ENCODE measurements around the gene KLF13.

KLF13 gene

DNA sequence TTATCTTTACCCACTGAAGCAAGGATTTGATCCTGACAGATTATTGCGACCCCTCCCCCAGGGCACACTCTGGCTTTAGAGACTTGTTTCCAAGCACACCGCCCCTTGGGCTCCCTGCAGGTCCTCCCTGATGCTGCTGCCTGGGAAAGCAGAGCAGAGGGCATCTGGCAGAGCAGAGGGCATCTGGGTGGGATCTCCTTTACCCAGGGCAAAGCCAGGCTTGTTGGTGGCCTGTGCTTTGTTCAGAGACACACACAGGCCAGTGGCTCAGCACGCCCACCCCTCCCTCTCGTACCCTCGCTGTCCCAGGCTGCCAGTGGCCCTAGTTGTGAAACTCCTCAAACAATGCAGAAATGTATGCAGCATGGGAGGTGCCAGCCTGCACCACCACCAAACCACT, 4.8 kb downstream of the KLF13 start:
- H3K4me3 ChIP-seq (ENCODE audit: control insufficient read depth, low read depth, low read length): no peak overlapping the region
- DNase-seq (ENCODE audit: low read depth): no peak
- TF ChIP-seq, protein P1, sequence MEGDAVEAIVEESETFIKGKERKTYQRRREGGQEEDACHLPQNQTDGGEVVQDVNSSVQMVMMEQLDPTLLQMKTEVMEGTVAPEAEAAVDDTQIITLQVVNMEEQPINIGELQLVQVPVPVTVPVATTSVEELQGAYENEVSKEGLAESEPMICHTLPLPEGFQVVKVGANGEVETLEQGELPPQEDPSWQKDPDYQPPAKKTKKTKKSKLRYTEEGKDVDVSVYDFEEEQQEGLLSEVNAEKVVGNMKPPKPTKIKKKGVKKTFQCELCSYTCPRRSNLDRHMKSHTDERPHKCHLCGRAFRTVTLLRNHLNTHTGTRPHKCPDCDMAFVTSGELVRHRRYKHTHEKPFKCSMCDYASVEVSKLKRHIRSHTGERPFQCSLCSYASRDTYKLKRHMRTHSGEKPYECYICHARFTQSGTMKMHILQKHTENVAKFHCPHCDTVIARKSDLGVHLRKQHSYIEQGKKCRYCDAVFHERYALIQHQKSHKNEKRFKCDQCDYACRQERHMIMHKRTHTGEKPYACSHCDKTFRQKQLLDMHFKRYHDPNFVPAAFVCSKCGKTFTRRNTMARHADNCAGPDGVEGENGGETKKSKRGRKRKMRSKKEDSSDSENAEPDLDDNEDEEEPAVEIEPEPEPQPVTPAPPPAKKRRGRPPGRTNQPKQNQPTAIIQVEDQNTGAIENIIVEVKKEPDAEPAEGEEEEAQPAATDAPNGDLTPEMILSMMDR (IDR thresholded peaks at IDR 0.05; ENCODE audit: control insufficient read depth, insufficient read depth, low read depth, low read length, missing control alignments): no peak

DNA sequence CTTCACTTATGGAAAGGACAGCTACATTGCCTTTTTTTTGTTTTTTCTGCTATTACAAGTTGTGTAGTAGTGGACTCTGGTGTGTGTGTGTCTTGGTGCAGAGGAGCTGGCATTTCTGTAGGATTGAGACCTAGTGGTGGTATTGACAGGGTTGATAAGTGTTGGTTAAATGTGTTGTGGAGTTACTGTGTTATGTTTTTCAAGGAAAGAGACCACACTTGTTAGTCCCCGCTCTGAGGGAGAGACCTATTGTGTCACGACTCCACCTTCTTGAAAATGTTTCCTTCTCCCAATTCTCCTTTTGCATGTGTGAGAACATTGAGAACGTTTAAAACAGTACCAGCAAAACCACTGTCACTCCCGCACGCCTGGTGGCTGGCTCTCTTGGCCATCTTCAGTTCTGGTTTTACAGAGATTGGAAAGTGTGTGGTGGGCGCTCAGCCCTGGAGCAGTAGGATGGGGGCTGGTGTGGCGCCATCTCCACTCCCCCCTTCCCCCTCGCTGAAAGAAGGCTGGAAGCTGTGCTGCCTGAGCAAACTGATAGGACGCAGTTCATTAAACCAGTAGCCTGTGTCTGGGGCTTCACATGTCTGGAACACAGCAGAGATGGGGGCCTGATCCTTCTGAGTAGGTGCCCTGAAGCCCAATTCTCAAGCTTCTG, 5.5 kb downstream of the KLF13 start:
- no peak for DNase-seq (ENCODE audit: low read depth)
- no peak overlapping the region for H3K4me3 ChIP-seq (ENCODE audit: control insufficient read depth, low read depth, low read length)
- TF ChIP-seq, protein P1 (IDR thresholded peaks at IDR 0.05; ENCODE audit: control insufficient read depth, insufficient read depth, low read depth, low read length, missing control alignments): no peak

DNA sequence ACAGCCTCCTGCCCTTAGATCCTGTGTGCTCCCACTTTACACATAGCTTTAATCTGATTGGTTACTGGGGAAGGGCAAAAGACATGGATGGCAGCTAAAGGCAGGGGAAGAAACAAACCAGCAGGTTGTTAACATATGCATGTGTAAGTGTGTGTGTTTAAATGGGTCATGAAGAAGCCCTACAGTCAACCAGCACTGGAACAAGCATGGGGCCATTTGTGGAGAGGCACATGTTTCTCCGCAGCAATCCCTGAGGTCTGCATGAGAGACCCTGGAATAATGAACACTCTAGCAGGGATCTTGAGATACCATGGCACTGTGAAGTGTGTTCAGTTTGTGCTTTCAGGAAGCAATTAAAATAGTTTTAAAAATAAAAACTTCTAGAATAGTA, 6.0 kb downstream of the KLF13 start:
- H3K4me3 ChIP-seq (ENCODE audit: control insufficient read depth, low read depth, low read length): no peak overlapping the region
- DNase-seq (ENCODE audit: low read depth): no peak
- TF ChIP-seq, protein P1 (IDR thresholded peaks at IDR 0.05; ENCODE audit: control insufficient read depth, insufficient read depth, low read depth, low read length, missing control alignments): no peak

DNA sequence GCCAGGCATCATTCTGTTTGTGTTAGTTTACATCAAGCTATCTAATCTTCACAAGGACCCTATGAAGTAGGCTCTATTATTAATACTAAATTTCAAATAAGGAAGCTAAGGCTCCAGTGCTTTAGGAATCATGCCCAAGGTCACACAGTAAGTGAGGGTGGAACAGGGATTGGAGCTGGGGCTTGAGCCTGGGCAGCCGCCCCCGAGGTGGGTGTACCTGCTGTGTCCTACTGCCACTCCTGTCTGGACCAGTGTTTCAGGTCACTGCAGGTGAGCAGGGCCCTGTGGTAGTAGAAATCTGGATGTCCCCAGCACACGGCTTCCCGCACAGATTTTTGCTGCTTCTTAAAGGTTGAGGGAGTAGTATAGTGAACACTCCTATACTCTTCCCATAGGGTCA, 6.5 kb downstream of the KLF13 start:
- DNase-seq (ENCODE audit: low read depth): no peak
- no peak overlapping the region for H3K4me3 ChIP-seq (ENCODE audit: control insufficient read depth, low read depth, low read length)
- TF ChIP-seq, protein P1 (IDR thresholded peaks at IDR 0.05; ENCODE audit: control insufficient read depth, insufficient read depth, low read depth, low read length, missing control alignments): no peak

DNA sequence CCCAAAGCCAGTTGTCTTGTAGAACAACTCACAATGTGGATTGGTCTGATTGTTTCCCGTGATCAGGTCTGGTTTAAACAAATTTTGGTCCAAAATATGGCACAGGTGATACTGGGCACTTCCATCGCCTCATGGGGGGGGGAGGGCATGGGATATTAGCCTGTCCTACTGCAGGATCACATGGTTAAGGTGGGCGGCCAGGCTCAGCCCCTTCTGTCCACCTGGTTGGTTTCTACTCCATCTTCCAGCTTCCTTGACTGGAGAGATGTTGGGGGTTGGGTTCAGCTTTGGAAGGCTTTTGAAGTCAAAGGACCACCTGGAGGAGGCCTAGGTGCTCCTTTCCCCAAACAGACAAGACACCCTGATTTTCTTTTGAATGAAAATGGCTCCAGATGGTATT, 7.2 kb downstream of the KLF13 start:
- no peak for DNase-seq (ENCODE audit: low read depth)
- TF ChIP-seq, protein P1 (IDR thresholded peaks at IDR 0.05; ENCODE audit: control insufficient read depth, insufficient read depth, low read depth, low read length, missing control alignments): no peak
- H3K4me3 ChIP-seq (ENCODE audit: control insufficient read depth, low read depth, low read length): no peak overlapping the region

DNA sequence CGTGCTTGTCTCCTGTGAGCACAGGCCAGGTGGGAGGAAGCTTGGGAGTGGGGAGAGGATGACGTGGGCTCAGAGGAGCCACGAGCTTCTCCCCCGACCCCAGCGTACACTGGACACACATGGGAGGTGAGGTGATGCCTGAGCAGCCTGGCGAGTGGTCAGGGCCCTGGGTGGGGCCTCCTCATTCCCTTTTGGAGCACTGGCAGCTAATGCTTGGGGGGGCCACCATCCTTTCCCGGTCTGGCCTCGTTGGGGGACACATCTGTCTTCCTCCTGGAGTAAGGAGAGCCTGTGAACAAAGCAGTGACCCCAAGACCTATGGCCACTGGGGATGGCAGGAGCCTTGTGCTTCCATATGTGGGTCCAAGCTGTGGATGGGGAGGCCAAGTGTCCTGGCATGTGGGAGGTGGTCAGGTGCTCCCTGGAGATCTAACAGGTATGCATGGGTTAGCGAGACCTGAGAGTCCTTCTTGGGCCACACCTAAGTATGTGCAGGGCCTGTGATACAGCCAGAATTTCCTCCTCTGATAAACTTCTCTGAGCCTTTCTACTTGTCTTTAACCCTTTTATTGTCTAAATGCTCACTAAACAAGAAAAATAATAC, 9.5 kb downstream of the KLF13 start:
- TF ChIP-seq, protein P1 (IDR thresholded peaks at IDR 0.05; ENCODE audit: control insufficient read depth, insufficient read depth, low read depth, low read length, missing control alignments): no peak
- no peak for DNase-seq (ENCODE audit: low read depth)
- no peak overlapping the region for H3K4me3 ChIP-seq (ENCODE audit: control insufficient read depth, low read depth, low read length)

Measured in AG09309 (cell line).